ENCODE results near the gene TAPBPL.
A peak's percentile ranks its signal among the peaks of the same experiment; 100 is the strongest.
"Not testable (repeated sequence)": the region's sequence is repeated elsewhere in the genome, so short reads cannot be mapped to it uniquely, and the experiment has no call there.

Gene TAPBPL

DNA sequence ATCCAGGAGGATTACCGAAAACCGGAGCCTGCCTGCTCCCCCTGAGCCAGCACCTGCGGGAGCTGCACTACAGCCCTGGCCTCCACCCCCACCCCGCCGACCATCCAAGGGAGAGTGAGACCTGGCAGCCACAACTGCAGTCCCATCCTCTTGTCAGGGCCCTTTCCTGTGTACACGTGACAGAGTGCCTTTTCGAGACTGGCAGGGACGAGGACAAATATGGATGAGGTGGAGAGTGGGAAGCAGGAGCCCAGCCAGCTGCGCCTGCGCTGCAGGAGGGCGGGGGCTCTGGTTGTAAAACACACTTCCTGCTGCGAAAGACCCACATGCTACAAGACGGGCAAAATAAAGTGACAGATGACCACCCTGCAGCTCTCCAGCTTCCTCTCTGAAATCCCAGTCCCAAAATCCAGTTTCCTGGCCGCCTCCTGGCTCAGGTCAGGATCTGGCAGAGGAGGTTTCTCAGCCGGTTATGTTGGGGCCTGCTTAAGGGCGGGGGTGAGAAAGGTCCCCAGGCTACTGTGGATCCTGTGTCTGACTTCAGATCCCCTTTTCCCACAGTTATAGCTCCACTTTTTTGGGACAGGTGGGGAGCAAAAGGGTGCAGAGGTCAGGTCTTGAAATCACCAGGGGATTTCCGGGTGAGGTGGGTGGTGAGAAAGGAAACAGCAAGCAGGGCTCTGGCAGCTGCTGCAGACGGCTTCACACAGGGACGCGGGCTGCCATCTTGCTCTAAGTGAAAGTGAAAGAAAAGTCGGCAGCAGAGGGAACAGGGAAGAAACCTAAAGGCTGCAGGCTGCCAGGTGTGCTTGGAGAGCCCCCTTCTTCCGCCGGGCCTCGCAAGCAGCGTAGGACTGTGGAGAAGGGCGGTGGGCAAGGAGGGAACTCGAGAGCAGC is at the start of gene TAPBPL:
Gene TAPBPL (plus strand): TSS at position 695 of the 897 bp plus-strand sequence. CDS start 207 bp downstream, outside the sequence.
- peak; percentile 77 for DNase-seq

- no peak for DNase-seq
These were observed 47.5 kb upstream of the TAPBPL start for GRCh38 chr12:6404390-6404789.

DNA sequence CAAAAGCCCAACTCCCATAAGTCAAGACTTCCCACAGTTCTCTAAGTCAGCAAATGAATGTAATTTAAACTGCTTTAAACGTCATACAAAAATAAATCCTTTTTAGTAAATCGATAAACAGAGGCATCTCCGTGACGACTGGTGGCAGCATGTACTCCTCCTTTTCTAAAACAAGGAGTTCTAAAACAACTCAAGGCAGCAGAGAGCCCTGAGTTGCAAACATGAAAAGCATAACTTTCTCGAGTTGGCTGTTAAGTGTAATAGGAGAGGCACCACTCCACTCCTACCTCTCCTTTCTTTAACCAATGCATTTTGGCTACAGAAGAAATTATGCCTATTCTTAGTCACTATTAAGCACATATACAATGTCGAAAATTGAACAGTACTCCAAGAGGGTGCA is 45.9 kb upstream of the TAPBPL start:
- no peak for DNase-seq

GRCh38 chr12:6407236-6407954 is 44.4 kb upstream of the TAPBPL start:
- no peak for DNase-seq

DNA sequence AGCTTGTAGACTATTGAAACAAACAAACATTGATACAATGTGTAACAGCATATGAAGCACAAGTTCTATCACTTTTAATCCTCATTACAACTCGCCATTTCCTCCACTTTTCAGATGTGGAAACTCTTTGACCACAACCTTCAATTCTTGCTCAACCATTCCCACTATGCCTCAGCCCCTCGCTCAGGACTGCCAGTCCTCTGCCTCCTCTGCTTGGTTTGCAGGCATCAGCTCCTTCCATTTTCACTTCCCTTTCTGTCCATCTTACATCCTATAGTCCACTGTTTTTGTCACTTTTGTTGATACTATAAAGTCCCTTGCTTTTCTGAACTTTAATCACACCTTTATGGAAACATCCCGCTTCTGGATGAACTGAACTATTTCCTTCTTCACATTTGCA is 35.2 kb upstream of the TAPBPL start:
- DNase-seq, result no peak

DNA sequence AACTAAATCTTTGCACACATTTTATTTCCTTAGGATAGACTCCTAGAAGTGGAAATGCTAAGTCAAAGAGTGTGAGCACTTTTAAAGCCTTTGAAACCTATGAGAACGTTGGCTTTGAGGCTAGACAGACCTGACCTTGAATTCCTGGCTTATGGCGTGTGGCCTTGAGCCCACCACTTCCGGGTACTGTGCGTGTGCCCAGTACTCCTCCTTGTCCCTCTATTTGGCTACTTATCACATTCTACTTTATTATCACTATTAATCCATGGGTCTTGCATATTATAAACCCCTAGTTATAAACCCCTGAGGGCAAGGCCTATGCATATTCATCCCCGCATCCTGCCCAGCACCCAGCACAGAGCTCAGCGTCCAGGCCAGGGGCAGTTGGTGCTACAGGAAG is 33.0 kb upstream of the TAPBPL start:
- DNase-seq, result no peak

DNA sequence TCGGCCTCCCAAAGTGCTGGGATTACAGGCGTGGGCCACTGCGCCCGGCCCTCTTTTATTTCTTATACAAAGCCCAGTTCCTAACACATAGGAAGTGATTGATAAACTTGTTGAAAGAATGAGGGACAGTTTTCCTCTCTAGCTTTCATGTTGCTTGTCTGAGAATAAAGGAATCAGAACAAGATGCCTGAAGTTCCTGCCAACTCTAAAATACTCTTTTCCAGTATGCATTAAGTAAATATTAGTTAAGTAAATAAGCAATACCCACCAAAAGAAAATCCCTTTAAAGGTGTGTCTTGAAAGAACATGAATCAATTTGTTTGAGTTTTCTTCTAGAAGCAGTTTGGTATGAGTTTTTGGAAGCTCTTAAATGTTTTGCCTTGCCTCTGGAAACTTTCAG is 31.5 kb upstream of the TAPBPL start:
- DNase-seq, result no peak

DNA sequence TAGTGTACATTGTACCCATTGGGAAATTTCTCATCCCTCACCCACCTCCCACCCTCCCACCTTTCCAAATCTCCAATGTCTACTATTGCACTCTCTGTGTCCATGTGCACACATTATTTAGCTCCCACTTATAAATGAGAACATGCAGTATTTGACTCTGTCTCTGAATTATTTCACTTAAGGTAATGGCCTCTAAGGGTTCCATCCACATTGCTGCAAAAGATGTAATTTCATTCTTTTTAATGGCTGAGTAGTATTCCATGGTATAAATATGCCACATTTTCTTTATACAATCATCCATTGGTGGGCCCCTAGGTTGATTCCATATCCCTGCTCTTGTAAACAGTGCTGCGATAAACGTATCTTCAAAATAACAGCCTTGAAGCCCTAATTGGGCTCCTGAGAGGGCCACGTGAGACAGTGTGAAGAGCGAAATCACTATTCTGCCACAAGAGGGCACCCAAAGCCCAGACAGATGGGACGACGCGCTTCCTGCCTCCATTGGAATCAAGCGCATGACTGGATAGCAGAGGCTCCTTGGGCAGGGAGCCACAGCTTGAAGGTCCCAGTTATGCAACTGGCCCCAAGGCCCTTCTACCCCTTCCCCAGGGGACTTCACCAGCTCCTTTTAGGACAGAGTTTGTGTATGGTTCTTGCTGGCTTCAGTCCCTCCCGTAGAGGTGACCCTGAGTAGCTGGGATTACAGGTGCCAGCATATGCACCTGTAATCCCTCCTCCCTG is 28.4 kb upstream of the TAPBPL start:
- peak; percentile 62 for DNase-seq

DNA sequence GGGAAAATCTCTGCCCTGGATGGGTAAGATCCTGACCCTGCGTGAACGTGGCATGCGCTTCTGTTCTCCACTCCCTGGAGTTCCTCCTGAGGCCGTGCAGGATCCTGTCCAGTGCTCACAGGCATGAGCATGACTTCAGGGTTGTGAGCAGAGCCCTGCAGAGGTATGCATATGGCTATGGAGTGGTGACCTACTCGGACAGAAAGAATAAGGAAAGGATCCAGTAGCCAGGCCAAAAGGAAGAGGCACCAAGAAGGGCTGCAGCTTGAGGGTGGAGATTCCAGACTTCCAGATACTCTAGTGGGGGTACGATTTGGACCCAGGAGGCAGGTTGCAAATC is 27.9 kb upstream of the TAPBPL start:
- no peak for DNase-seq

GRCh38 chr12:6424866-6425265 is 27.0 kb upstream of the TAPBPL start:
- no peak for DNase-seq

GRCh38 chr12:6425590-6426531 is 26.0 kb upstream of the TAPBPL start:
- DNase-seq, result no peak

DNA sequence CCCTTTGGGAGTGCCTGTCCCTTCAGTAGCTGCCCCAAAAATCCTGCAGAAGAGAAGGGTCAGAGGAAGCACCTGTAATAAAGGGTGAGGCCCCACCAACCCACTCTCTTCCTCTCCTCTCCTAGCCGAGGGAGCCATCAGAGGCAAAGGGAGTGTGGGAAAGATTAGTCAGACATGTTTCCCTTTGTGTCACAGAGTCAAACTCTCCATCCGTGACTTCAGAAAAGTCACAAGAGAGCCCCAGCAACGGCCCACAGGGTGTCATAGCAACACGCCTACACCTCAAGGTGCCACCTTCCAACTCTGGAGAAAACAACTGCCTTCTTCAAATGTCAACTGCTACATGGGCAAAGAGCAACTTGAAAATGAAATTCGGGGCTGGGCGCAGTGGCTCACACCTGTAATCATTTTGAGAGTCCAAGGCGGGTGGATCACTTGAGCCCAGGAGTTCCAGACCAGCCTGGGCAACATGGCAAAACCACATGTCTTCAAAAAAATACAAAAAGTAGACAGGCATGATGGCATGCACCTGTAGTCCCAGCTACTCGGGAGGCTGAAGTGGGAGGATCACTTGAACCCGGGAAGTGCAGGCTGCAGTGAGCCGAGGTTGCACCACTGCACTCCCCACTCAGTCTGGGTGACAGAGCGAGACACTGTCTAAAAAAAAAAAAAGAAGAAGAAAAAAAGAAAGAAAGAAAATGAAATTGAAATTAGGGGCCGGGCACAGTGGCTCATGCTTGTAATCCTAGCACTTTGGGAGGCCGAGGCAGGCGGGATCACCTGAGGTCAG is 24.8 kb upstream of the TAPBPL start:
- peak; percentile 90 for DNase-seq

GRCh38 chr12:6427796-6428195 is 24.0 kb upstream of the TAPBPL start:
- DNase-seq, result not testable (repeated sequence)

DNA sequence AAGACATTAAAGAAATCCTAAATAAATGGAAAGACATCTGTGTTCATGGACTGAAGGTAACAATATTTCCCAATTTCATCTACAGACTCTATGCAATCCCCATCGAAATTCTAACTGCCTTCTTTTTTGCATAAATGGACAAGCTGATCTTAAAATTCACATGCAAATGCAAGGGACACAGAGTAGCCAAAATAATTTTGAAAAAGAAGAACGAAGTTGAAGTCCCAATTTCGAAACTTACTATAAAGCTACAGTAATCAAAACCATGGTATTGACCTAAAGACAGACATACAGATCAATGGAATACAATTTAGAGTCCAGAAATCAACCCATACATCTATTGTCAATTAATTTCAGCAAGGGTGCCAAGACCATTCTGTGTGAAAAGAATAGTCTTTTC is 23.5 kb upstream of the TAPBPL start:
- DNase-seq, result no peak

GRCh38 chr12:6430124-6430989 is 21.5 kb upstream of the TAPBPL start:
- DNase-seq, result peak; percentile 66

- DNase-seq, result no peak
These were observed 18.9 kb upstream of the TAPBPL start for GRCh38 chr12:6432991-6433390.

GRCh38 chr12:6434205-6435140 is 17.4 kb upstream of the TAPBPL start:
- DNase-seq, result no peak

GRCh38 chr12:6435961-6436715 is 15.7 kb upstream of the TAPBPL start:
- DNase-seq, result no peak

DNA sequence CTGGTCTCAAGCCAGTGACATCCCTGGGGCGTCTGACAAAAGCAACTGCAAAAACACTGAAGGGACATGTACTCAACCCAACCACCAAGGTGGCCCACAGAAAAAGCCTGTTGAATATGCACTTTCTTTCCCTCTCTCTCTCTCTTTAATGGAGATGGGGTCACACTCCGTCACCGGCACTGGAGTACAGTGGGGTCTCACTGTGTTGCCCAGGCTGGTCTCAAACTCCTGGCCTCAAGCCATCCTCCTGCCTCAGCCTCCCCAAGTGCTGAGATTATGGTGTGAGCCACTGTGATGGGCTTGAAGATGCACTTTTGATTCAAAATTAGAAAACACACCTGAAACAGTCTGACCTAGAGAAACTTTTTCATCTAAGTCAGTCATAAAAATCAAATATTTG is 14.3 kb upstream of the TAPBPL start:
- DNase-seq, result no peak

All from stimulated activated CD4-positive, alpha-beta T cell treated with anti-CD3 and anti-CD28 coated beads, Interleukin-4, amount 100 ng/mL, for 1 hour (primary cell).